ENCODE results near the gene TMEM11. TPM values are rescaled to one million over a fixed set of nuclear protein-coding genes. Genes with fewer than 3 reads are reported as not detected.

The TMEM11 gene
- polyA plus RNA-seq, 1 experiment, result 69.5 TPM

- TF ChIP-seq, protein P1, sequence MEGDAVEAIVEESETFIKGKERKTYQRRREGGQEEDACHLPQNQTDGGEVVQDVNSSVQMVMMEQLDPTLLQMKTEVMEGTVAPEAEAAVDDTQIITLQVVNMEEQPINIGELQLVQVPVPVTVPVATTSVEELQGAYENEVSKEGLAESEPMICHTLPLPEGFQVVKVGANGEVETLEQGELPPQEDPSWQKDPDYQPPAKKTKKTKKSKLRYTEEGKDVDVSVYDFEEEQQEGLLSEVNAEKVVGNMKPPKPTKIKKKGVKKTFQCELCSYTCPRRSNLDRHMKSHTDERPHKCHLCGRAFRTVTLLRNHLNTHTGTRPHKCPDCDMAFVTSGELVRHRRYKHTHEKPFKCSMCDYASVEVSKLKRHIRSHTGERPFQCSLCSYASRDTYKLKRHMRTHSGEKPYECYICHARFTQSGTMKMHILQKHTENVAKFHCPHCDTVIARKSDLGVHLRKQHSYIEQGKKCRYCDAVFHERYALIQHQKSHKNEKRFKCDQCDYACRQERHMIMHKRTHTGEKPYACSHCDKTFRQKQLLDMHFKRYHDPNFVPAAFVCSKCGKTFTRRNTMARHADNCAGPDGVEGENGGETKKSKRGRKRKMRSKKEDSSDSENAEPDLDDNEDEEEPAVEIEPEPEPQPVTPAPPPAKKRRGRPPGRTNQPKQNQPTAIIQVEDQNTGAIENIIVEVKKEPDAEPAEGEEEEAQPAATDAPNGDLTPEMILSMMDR (IDR thresholded peaks at IDR 0.05; ENCODE audit: insufficient read depth, low read depth, low read length), result no peak
- no peaks in the 10 kb centered on the region for H3K27me3 ChIP-seq (ENCODE audit: control insufficient read depth, insufficient read depth, low read length)
- H3K4me3 ChIP-seq (ENCODE audit: low read depth, low read length), result no peak overlapping the region
- CTCF ChIA-PET, result interaction anchor here (2.4 kb wide), 1 partner anchor 74 kb away, joined by 5 read pairs; no protein-coding TSS in a partner anchor
- H3K36me3 ChIP-seq (ENCODE audit: control insufficient read depth, insufficient read depth, low read length), result peaks cover 14% of the 10 kb centered on the region
- no peak for DNase-seq (ENCODE audit: low read depth)
- POLR2A ChIA-PET, result no interaction called here
Measured at GRCh38 chr17:21202512-21202911, 11.4 kb downstream of the TMEM11 start.

DNA sequence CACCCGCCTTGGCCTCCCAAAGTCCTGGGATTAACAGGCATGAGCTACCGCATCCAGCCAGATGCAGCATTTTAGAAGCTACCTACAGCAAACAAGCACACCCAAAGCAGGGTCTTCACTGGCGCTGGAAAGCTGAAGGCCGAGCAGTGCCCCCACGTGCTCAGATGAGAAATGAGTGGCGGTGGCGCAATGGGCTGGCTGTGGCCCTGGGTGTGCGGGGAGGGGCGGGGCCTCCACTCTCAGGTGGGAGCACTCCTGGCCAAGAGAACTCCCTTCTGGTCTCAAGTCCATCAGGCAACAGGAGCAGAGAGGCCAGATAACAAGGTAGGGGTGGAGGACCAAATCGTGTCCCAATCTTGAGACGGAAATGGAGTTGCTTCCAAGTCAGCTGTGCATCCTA is 12.1 kb downstream of the TMEM11 start:
- ChIA-PET CTCF (interaction anchor here (1.0 to 2.4 kb wide), 3 partner anchors 10 to 82 kb away, joined by 3 to 9 read pairs (median 5); no protein-coding TSS in a partner anchor), POLR2A (no interaction called here)
- TF ChIP-seq, protein P1 (IDR thresholded peaks at IDR 0.05; ENCODE audit: insufficient read depth, low read depth, low read length), result no peak
- no peak for DNase-seq (ENCODE audit: low read depth)
- Histone ChIP-seq H3K4me3 (ENCODE audit: low read depth, low read length) (no peak overlapping the region), H3K36me3 (ENCODE audit: control insufficient read depth, insufficient read depth, low read length) (peaks cover 16% of the 10 kb centered on the region), H3K27me3 (ENCODE audit: control insufficient read depth, insufficient read depth, low read length) (no peaks in the 10 kb centered on the region)

GRCh38 chr17:21201298-21201595 is 12.7 kb downstream of the TMEM11 start:
- TF ChIP-seq, protein P1 (IDR thresholded peaks at IDR 0.05; ENCODE audit: insufficient read depth, low read depth, low read length), result no peak
- H3K27me3 ChIP-seq (ENCODE audit: control insufficient read depth, insufficient read depth, low read length), result no peaks in the 10 kb centered on the region
- ChIA-PET CTCF (interaction anchor here (1.0 to 2.4 kb wide), 4 partner anchors 10 to 82 kb away, joined by 3 to 9 read pairs (median 5); no protein-coding TSS in a partner anchor), POLR2A (no interaction called here)
- no peak overlapping the region for H3K4me3 ChIP-seq (ENCODE audit: low read depth, low read length)
- H3K36me3 ChIP-seq (ENCODE audit: control insufficient read depth, insufficient read depth, low read length), result peaks cover 16% of the 10 kb centered on the region
- DNase-seq (ENCODE audit: low read depth), result no peak

DNA sequence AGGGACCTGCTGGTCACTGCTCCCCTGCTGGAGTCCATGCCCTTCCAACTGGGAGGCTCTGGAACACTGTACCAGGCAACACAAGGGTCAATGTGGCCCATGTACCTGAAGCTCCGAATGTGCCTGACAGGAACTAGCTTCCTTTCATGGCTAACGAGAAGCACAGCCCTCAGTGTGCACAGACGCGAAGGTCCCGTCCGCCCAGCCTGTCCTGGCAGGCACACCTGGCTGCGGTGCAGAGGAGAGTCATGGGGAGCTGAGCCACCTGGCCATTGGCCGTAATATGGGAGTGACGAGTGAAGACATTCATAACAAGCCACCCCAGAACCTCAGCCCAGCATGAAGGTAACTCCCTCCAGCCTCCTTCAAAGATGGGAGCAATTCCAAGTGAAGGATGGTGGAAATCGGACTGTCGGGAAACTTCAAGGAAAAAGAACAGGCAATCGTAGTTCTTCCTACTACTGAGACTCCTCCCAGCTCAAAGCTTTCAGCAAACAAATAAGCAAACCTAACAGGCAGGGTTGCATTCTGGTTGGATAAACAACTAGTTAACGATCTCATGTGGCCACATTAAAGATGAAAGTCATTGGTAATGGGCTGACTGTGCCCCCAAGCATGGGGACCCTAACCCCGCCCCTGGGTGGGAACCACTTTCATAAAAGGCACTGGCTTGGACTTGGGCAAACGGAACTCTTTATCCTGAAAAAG is 13.2 kb downstream of the TMEM11 start:
- Histone ChIP-seq H3K27me3 (ENCODE audit: control insufficient read depth, insufficient read depth, low read length) (no peaks in the 10 kb centered on the region), H3K4me3 (ENCODE audit: low read depth, low read length) (no peak overlapping the region), H3K36me3 (ENCODE audit: control insufficient read depth, insufficient read depth, low read length) (peaks cover 17% of the 10 kb centered on the region)
- POLR2A ChIA-PET, result no interaction called here
- TF ChIP-seq, protein P1 (IDR thresholded peaks at IDR 0.05; ENCODE audit: insufficient read depth, low read depth, low read length), result no peak
- CTCF ChIA-PET, result interaction anchor here (0.8 to 2.4 kb wide), 6 partner anchors 11 to 81 kb away, joined by 3 to 9 read pairs (median 5); partner anchors contain the start of gene TMEM11
- DNase-seq (ENCODE audit: low read depth), result no peak

- Histone ChIP-seq H3K36me3 (ENCODE audit: control insufficient read depth, insufficient read depth, low read length) (peaks cover 19% of the 10 kb centered on the region), H3K4me3 (ENCODE audit: low read depth, low read length) (no peak overlapping the region), H3K27me3 (ENCODE audit: control insufficient read depth, insufficient read depth, low read length) (no peaks in the 10 kb centered on the region)
- ChIA-PET POLR2A (no interaction called here), CTCF (interaction anchor here (0.8 to 2.1 kb wide), 4 partner anchors 12 to 81 kb away, joined by 3 to 9 read pairs (median 5); partner anchors contain the start of gene TMEM11)
- no peak for DNase-seq (ENCODE audit: low read depth)
- TF ChIP-seq, protein P1 (IDR thresholded peaks at IDR 0.05; ENCODE audit: insufficient read depth, low read depth, low read length), result no peak
Measured at GRCh38 chr17:21199856-21200255, 14.1 kb downstream of the TMEM11 start.

Measured in BJ (cell line).